HG03196 (cell line): Measurements from ENCODE around the gene HNRNPR.
"Not testable (repeated sequence)": the region's sequence is repeated elsewhere in the genome, so short reads cannot be mapped to it uniquely, and the experiment has no call there.

Experiments
- ATAC-seq: cut with Tn5 transposase; IDR thresholded peaks from one replicate; pipeline ENCODE4 v1.9.1; 2021; ENCODE audit not compliant: unreplicated experiment

HNRNPR gene

DNA sequence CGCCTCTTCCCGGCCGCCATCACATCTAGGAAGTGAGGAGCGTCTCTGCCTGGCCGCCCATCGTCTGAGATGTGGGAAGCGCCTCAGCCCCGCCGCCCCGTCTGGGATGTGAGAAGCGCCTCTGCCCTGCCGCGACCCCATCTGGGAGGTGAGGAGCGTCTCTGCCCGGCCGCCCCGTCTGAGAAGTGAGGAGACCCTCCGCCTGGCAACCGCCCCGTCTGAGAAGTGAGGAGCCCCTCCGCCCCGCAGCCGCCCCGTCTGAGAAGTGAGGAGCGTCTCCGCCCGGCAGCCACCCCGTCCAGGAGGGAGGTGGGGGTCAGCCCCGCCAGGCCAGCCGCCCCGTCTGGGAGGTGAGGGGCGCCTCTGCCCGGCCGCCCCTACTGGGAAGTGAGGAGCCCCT, 86.7 kb downstream of the HNRNPR start:
- ATAC-seq: not testable (repeated sequence)
